ENCODE data around the gene ATP1B1.

DNA sequence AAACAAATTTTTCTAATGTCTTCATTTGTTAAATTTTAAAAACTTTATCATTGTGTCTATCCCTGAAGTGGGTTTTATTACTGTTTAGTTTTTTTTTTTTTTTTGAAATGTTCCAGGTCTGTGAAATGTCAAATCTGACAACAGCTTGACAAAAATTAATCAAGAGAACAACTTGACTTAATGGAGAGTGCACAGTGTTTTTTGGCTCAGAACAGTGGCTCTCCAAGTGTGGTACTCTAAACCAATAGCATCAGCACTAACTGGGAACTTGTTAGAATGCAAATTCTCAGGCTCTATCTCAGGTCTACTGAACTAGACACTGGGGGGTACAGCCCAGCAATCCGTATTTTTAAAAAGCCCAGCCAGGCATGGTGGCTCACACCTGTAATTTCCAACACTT is 49.2 kb downstream of the ATP1B1 start:
- no peak for TF ChIP-seq SIN3A (conservative IDR thresholded peaks at IDR 0.05 in 1 of 2, IDR thresholded peaks at IDR 0.05 in 1 of 2; ENCODE audit: low read depth in 1 of 2, low read length in 2 of 2)
- TF ChIP-seq, protein P1, sequence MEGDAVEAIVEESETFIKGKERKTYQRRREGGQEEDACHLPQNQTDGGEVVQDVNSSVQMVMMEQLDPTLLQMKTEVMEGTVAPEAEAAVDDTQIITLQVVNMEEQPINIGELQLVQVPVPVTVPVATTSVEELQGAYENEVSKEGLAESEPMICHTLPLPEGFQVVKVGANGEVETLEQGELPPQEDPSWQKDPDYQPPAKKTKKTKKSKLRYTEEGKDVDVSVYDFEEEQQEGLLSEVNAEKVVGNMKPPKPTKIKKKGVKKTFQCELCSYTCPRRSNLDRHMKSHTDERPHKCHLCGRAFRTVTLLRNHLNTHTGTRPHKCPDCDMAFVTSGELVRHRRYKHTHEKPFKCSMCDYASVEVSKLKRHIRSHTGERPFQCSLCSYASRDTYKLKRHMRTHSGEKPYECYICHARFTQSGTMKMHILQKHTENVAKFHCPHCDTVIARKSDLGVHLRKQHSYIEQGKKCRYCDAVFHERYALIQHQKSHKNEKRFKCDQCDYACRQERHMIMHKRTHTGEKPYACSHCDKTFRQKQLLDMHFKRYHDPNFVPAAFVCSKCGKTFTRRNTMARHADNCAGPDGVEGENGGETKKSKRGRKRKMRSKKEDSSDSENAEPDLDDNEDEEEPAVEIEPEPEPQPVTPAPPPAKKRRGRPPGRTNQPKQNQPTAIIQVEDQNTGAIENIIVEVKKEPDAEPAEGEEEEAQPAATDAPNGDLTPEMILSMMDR (IDR thresholded peaks at IDR 0.05; ENCODE audit: control extremely low read depth in 1 of 3, insufficient read depth in 1 of 3, low read depth in 1 of 3, low read length in 3 of 3), result no peak
- TF ChIP-seq SP2 (IDR thresholded peaks at IDR 0.05; ENCODE audit: low read length), result no peak
- no peak for TF ChIP-seq EP300 (IDR thresholded peaks at IDR 0.05; ENCODE audit: borderline replicate concordance in 1 of 2, low read depth in 2 of 2, low read length in 2 of 2)
- TF ChIP-seq POLR2A (IDR thresholded peaks at IDR 0.05; ENCODE audit: control extremely low read depth in 1 of 2, low read depth in 2 of 2, low read length in 2 of 2), result no peak
- no peak for TF ChIP-seq CBX5 (IDR thresholded peaks at IDR 0.05; ENCODE audit: low read depth, low read length)

Data from H1 (cell line).